Measurements from ENCODE around the gene RNFT2. TPM values are rescaled to one million over a fixed set of nuclear protein-coding genes. Genes with fewer than 3 reads are reported as not detected.

RNFT2 gene
- total RNA-seq, 2 experiments from 2014 or later, result 4.9 to 6.0 TPM

GRCh38 chr12:116771651-116772050 lies 33.5 kb downstream of the RNFT2 start:
- intact Hi-C loops (cut with DNase I, micrococcal nuclease), result no loop called here
- no peaks in the 10 kb centered on the region for H3K27me3 ChIP-seq (ENCODE audit: control insufficient read depth in 1 of 2, insufficient read depth in 2 of 2, low read length in 2 of 2)
- no peak overlapping the region for H3K27ac ChIP-seq (ENCODE audit: low read depth in 1 of 2, low read length in 2 of 2)
- no peak for TF ChIP-seq CTCF (IDR thresholded peaks at IDR 0.05)
- Mint-ChIP-seq H3K4me1 (ENCODE audit: low read depth) (no peaks in the 10 kb centered on the region), H3K27ac (no peak overlapping the region), H3K36me3 (ENCODE audit: low read depth) (no peaks in the 10 kb centered on the region), H3K27me3 (no peaks in the 10 kb centered on the region), H3K9me3 (no peaks in the 10 kb centered on the region), H3K4me3 (no peak overlapping the region)
- ChIA-PET POLR2A (no interaction called here), CTCF (interaction anchor here (0.7 kb wide), 1 partner anchor 16 kb away, joined by 3 read pairs; no protein-coding TSS in a partner anchor)
- ATAC-seq (ENCODE audit: poor library complexity) (no peak), DNase-seq (no peak)
- H3K4me3 ChIP-seq (ENCODE audit: low read length), result no peak overlapping the region
- H3K36me3 ChIP-seq (ENCODE audit: insufficient read depth, low read length), result no peaks in the 10 kb centered on the region
- no peaks in the 10 kb centered on the region for H3K4me1 ChIP-seq (ENCODE audit: insufficient read depth, low read length)
- H3K9me3 ChIP-seq (ENCODE audit: control insufficient read depth in 1 of 2, insufficient read depth in 1 of 2, low read length in 2 of 2), result no peaks in the 10 kb centered on the region

GRCh38 chr12:116773276-116773731 lies 35.2 kb downstream of the RNFT2 start:
- Mint-ChIP-seq H3K36me3 (ENCODE audit: low read depth) (no peaks in the 10 kb centered on the region), H3K27ac (no peak overlapping the region), H3K4me3 (no peak overlapping the region), H3K9me3 (no peaks in the 10 kb centered on the region), H3K4me1 (ENCODE audit: low read depth) (no peaks in the 10 kb centered on the region), H3K27me3 (no peaks in the 10 kb centered on the region)
- H3K4me1 ChIP-seq (ENCODE audit: insufficient read depth, low read length), result no peaks in the 10 kb centered on the region
- POLR2A ChIA-PET, result no interaction called here
- no peaks in the 10 kb centered on the region for H3K36me3 ChIP-seq (ENCODE audit: insufficient read depth, low read length)
- CTCF ChIA-PET, result no interaction called here
- TF ChIP-seq CTCF (IDR thresholded peaks at IDR 0.05), result no peak
- DNase-seq (no peak), ATAC-seq (ENCODE audit: poor library complexity) (no peak)
- no peak overlapping the region for H3K4me3 ChIP-seq (ENCODE audit: low read length)
- H3K27me3 ChIP-seq (ENCODE audit: control insufficient read depth in 1 of 2, insufficient read depth in 2 of 2, low read length in 2 of 2), result no peaks in the 10 kb centered on the region
- no peaks in the 10 kb centered on the region for H3K9me3 ChIP-seq (ENCODE audit: control insufficient read depth in 1 of 2, insufficient read depth in 1 of 2, low read length in 2 of 2)
- H3K27ac ChIP-seq (ENCODE audit: low read depth in 1 of 2, low read length in 2 of 2), result no peak overlapping the region
- intact Hi-C loops (cut with DNase I, micrococcal nuclease), result no loop called here

- no peak overlapping the region for H3K4me3 ChIP-seq (ENCODE audit: low read length)
- Mint-ChIP-seq H3K27me3 (no peaks in the 10 kb centered on the region), H3K36me3 (ENCODE audit: low read depth) (peaks cover 2% of the 10 kb centered on the region), H3K4me3 (no peak overlapping the region), H3K9me3 (no peaks in the 10 kb centered on the region), H3K27ac (no peak overlapping the region), H3K4me1 (ENCODE audit: low read depth) (no peaks in the 10 kb centered on the region)
- POLR2A ChIA-PET, result no interaction called here
- no peak for TF ChIP-seq CTCF (IDR thresholded peaks at IDR 0.05)
- CTCF ChIA-PET, result no interaction called here
- H3K9me3 ChIP-seq (ENCODE audit: control insufficient read depth in 1 of 2, insufficient read depth in 1 of 2, low read length in 2 of 2), result no peaks in the 10 kb centered on the region
- DNase-seq, result no peak
- no peaks in the 10 kb centered on the region for H3K4me1 ChIP-seq (ENCODE audit: insufficient read depth, low read length)
- H3K27me3 ChIP-seq (ENCODE audit: control insufficient read depth in 1 of 2, insufficient read depth in 2 of 2, low read length in 2 of 2), result no peaks in the 10 kb centered on the region
- no peaks in the 10 kb centered on the region for H3K36me3 ChIP-seq (ENCODE audit: insufficient read depth, low read length)
- H3K27ac ChIP-seq (ENCODE audit: low read depth in 1 of 2, low read length in 2 of 2), result no peak overlapping the region
- intact Hi-C loops (cut with DNase I, micrococcal nuclease), result no loop called here
- ATAC-seq (ENCODE audit: poor library complexity), result no peak
Measured at GRCh38 chr12:116774020-116774419, 35.9 kb downstream of the RNFT2 start.

Measured in CD4-positive, alpha-beta T cell (primary cell).